ENCODE measurements around the gene MFN2.

MFN2 gene

DNA sequence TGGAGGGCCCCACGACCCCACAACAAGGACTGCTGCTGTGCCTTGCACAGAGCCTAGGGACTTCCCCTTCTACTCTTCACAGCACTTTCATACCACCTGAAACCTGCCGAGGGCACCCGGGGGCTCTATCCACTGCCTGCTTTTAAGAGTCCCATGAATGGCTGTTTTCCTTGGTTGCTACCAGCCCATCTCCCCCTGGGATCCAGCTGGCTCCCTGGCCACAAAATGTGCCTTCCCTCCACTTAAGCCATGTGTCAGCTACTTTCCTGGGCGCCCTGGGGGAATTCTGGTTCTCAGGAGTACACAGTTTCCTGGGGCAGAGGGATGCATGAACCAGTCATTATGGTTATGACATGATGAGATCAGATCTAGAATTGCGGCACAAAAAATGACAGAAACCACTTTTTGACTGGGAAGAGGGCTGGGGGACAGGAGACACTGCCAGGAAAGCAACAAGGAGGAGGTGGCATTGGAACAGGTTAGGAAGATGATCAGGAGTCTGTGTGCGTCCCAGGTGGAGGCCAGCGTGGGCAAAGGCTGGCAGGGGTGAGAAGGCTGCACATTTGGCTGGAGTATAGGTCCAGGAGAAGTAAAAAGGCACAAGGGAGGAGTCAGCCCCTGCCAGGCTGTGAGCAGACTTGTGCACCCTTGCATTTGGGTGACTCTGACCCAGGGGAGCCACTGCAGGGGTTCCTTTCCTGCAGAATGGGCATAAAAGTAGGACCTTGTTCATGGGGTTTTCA lies 79.6 kb downstream of the MFN2 start:
- TF ChIP-seq YY1 (IDR thresholded peaks at IDR 0.05; ENCODE audit: insufficient read depth, insufficient read length) (no peak), ZNF274 (IDR thresholded peaks at IDR 0.05; ENCODE audit: low read depth, low read length) (no peak), SUZ12 (IDR thresholded peaks at IDR 0.05; ENCODE audit: extremely low read depth, insufficient read depth, insufficient read length) (no peak)
- Histone ChIP-seq H3K27me3 (ENCODE audit: insufficient read depth, insufficient read length) (peaks cover 12% of the 10 kb centered on the region), H3K36me3 (ENCODE audit: insufficient read depth, insufficient read length, low read length) (no peaks in the 10 kb centered on the region), H3K9me3 (ENCODE audit: insufficient read depth, low read length) (no peaks in the 10 kb centered on the region), H3K9ac (ENCODE audit: insufficient read length, low read depth) (no peak overlapping the region), H3K4me1 (ENCODE audit: insufficient read depth, insufficient read length) (peaks cover 8% of the 10 kb centered on the region), H3K4me3 (ENCODE audit: insufficient read length, low read depth) (no peak overlapping the region)
- DNase-seq (ENCODE audit: low read depth, low spot score) = no peak

DNA sequence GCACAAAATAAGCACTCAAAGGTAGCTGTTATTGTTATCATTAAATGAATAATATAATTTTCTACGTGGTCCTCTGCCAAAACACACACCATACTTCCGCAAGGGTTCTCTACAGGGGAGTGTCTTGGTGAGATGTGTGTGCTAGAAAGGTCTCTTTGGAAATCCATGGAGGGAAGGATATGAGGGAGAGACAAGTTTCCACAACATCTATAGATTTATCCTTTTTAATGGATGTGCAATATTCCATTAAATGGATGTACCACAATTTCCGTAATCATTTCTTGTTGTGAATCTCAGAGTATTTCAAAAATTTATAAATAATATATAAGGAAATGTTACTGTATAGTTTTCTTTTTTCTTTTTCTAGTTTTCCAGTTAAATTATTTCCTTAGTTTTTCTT lies 80.3 kb downstream of the MFN2 start:
- no peak for TF ChIP-seq SUZ12 (IDR thresholded peaks at IDR 0.05; ENCODE audit: extremely low read depth, insufficient read depth, insufficient read length)
- TF ChIP-seq ZNF274 (IDR thresholded peaks at IDR 0.05; ENCODE audit: low read depth, low read length) = no peak
- TF ChIP-seq YY1 (IDR thresholded peaks at IDR 0.05; ENCODE audit: insufficient read depth, insufficient read length) = no peak
- Histone ChIP-seq H3K9ac (ENCODE audit: insufficient read length, low read depth) (no peak overlapping the region), H3K9me3 (ENCODE audit: insufficient read depth, low read length) (no peaks in the 10 kb centered on the region), H3K4me1 (ENCODE audit: insufficient read depth, insufficient read length) (peaks cover 8% of the 10 kb centered on the region), H3K36me3 (ENCODE audit: insufficient read depth, insufficient read length, low read length) (no peaks in the 10 kb centered on the region), H3K27me3 (ENCODE audit: insufficient read depth, insufficient read length) (peaks cover 12% of the 10 kb centered on the region), H3K4me3 (ENCODE audit: insufficient read length, low read depth) (no peak overlapping the region)
- no peak for DNase-seq (ENCODE audit: low read depth, low spot score)

All from NT2/D1 (cell line).